ENCODE data around the gene MAP2.

The MAP2 gene

DNA sequence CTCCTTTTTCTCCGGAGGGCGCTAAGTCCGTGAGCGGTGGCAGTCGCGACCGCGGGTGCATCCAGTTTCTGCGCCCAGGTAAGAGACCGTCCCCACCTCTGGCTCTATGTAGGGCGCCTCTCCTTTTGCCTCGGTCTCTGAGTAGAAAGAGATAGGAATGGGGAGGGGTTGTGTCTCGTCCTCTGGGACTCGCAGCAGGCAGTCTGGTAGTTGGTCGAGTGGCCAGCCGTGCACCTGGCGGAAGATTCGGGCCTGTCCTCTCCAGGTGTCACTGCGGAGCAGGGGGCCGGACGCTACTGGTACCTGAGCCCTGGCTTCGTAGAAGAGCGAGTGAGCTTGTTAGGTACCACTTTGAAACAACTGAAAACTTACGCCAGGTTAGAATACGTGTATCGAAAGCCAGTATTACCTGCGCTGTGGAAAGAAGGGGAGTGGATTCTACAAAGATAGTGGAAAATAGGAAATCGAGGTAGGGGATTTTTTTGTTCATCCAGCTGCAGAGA is 403 bp downstream of the MAP2 start:
- peak in 1 of 4 experiments; percentile 2 for DNase-seq

DNA sequence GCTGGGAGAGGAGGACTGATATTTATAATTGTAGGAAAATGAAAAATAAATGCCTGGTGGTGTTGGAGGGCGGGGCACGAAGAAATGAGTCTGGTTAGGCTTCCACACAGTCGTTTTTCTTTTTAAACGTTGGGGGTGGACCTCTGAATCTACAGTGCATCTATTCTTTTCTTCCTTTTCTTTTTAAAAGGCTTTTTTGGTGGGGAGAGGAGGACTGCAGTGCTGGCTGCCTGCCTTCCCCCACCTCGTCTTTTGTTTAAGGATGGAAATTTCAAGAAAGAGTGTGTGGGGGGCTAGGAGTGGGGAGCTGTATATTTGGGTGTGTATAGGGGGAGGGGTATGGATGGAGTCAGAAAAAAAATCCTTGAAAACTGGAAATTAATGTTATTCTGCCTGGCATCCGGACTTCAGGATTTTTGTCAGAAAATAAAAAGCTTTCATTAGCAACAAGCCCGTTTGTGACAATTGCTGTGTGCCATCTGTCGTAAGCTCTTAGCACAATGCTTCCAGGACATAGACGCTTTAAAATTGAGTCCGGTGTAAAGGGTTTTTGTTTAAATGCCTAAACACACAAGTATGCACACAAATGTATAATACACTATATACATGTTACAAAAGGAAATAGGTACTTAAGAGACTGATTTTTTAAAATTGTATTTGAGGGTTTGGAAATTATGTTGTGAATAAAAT is 1.1 kb downstream of the MAP2 start:
- no peak for DNase-seq

DNA sequence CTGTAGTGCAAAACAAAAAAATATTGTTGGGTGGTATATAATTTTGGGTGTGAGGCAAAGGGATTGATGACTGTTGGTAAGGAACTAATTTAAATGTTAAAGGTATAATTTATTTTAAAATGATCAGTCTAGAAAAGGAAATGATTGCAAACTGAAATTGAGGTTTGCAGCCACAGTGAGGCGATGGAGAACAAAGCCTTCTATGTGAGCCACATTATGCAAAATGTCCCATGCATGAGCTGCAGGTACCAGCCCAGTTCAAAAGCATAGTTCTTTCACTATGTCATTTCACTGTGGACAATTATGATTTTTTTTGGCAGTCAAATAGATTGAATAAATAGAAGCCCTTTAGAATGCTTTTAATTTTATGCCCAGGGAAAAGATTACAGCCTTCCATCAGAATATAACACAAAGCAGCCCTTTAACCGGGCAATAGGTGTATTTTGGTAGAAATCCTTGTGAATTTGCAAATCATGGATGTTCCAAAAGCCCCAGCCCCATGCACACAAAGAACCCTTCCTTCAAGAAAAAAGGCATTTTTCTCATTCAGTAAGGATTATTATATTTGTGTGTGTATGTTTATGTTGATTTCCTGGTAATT is 1.7 kb downstream of the MAP2 start:
- DNase-seq, result peak; percentile 23 to 44 (median 40)

- no peak for DNase-seq
These were observed 2.6 kb downstream of the MAP2 start for GRCh38 chr2:209426432-209426831.

GRCh38 chr2:209431701-209432100 is 7.9 kb downstream of the MAP2 start:
- DNase-seq, result no peak

DNA sequence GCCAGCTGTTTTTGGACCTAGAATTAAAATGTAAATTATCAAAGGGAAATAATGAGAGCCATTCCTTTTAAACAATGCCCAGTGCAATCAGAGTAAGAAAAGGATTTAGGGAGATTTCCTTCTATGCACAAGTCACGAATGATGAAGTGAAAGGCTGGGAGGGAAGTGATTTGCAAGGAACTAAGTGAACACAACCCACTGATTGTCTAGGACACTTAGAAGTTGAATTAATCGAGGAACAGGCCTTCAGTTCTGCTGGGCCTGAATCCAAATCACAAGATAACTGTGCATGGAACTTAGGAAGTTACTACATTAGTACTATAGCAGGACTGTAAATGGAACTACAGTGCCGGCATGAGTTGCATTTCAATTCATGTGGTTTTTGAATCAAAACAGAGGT is 17.7 kb downstream of the MAP2 start:
- peak; percentile 21 to 53 (median 42) for DNase-seq

GRCh38 chr2:209442939-209443338 is 19.1 kb downstream of the MAP2 start:
- no peak for DNase-seq

- no peak for DNase-seq
These were observed 21.6 kb downstream of the MAP2 start for GRCh38 chr2:209445485-209445884.

DNA sequence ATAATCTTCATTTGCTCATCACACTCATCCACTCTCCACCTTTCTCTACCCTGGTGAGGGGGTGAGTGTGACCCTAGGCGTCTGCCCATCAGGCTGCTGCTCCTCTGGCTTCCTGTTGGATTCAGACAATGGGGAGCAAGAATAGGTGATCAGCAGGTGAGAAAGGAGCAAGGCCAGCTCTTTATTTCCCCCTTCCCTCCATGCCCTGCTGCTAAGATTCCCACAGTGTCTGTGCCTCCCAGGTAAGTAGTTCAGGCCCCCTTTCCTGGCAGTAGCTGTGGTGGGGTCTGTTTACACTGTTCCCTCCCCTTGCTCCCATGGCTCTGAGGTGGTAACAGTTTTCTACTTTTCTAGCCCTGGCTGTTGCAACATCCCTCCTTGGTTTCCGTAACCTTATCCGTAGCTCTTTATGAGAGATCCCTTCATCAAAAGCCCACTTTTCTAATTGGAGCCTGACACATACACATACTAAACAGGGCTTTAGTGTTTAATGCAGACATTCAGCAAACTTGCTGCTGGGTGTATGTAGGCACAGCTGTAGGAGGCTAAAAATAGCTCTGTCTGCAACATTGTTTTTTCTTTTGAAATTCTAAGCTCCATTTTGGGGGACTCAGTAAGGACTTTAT is 27.5 kb downstream of the MAP2 start:
- DNase-seq, result no peak

DNA sequence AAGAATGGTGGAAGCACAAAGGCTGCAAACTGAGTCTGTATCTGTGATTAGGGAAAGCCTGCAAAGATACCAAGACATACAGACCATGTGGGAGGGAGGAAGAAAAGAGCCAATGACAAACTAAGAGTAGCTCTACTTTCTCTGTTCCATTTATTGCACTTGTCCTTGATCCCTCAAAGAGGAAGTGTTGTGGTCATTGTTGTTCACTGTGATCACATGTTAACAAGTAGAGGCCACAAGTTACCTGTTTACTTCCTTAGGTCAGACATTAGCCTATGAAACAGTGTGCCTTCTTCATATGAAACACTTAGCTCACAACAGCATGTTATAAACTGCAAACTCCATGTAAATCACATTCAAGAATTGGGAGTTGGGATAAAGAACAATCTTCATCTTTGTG is 32.6 kb downstream of the MAP2 start:
- DNase-seq, result peak in 2 of 4 experiments; percentile 3 to 10

DNA sequence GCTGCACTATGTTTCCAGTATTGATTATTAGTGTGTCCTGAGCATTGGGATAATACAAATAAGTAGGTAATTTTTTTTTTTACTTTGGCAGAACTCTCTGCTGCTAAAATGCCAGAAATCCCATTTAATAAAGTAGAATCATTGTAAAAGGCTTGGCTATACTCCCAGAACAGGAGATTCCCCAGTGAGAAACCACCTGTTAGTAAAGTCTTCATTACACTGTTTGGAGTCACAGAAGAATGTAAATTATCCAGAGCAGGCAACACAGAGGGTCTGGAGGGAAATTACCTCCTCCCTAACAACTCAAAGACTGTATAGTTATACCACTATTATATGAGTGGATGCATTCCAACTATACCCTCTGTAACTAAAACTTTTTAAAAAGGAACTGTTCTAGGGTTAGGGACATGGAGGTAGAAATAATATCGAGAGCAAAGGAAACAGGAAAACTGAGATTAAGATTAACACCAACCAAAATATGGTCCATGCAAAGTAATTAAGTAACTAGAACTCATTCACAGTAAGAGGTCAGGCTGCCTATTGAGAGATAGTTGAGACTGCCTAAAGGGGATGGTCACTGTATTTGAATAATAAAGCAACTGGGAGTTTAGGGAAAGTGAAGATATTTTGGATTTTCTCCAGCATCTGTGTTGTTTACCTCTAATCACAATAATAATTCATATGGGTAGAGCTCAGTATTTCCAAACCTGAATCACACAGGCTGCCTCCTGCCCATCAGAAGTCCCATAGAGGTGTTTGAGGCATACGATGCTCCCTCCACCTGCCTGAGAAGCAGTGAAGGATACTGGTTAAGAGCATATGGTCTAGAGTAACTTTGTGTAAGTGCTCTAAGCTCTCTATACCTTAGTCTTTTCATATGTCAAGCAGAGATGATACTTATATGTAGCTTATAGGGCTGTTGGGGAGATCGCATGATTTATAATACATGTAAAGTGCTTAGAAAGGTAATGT is 34.4 kb downstream of the MAP2 start:
- no peak for DNase-seq

GRCh38 chr2:209459359-209459758 is 35.5 kb downstream of the MAP2 start:
- DNase-seq, result no peak

DNA sequence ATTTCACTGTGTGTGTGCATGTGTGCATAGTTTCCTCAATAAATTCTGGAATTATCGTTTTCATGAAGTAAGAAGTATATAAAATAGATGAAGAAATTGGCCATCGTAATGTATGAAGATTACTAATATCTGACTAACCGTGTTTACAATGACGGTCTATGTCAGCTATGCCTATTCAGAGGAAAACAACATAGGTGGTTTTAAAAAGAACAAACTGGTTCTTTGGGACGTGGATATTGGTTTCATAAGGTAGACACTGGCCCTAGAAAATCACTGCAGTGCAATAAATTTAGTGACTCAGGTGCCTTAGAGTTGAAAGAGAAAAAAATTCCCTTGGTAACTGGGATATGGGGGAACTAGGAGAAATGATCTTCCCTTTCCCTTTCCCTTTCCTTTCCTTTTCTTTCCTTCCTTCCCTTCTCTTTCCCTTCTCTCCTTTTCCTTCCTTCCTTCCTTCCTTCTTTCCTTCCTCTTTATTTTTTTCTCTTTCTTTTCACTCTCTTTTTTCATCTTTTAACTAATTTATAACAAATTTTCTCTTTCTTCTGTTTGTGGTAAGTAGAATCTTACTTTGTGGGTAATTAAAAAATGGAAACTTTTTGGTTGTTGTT is 36.4 kb downstream of the MAP2 start:
- DNase-seq, result no peak

- DNase-seq, result peak; percentile 6 to 38 (median 20)
These were observed 39.4 kb downstream of the MAP2 start for GRCh38 chr2:209463226-209463625.

DNA sequence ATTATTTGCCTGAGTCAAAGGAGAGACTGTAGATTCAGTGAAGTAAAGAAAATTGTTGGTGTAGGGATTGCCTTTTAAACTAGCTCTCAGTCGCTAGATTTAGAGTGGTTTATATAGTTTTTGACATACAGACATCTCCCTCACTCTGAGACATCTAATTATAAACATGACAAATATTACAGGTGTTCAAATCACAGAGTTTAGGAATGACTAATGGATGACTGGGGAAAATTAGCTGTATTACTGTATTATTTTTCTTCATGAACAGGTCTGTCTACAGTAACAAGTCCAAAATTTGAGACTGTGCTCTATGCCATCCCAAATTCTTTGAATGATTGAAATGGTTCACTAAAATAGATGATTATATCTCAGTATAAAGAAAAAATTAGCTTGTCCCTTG is 40.0 kb downstream of the MAP2 start:
- no peak for DNase-seq

DNA sequence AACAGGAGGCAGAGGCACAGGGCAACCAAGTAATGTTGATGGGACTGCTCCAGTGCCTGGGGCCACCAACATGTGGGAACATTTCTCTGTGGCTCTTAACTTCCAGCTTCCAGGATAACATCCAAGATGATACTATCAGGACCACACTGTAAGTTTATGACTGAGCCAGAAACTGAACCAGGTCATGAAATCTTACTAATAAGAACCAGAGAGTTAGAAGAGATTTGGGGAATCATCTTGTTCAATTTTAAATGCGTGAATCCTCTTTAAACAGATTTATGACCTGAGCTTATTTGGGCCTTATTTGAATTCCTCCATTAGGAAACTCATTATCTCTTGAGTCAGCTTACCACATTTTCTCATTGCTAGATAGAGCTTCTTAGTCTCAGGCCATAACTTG is 45.0 kb downstream of the MAP2 start:
- DNase-seq, result no peak

DNA sequence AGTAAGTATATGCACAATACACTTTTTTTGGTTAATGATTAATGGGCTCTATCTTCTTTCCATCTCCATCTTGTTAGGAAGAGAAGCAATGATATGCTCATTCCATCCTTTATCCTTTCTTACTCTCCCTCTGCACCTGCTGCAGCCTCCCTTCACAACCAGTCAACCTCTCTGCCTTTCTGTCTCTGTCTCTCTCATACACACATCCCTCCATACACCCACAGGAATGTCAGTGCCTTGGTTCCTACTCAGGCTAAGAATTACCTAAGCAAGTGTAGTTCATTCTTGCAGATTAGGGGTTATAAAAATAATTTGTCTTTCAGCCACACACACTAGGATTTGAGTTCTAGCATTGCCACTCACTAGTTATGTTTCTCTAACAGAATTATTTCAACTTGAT is 45.6 kb downstream of the MAP2 start:
- no peak for DNase-seq

GRCh38 chr2:209470466-209470865 is 46.6 kb downstream of the MAP2 start:
- DNase-seq, result no peak

- DNase-seq, result peak in 2 of 4 experiments; percentile 1 to 11
These were observed 47.2 kb downstream of the MAP2 start for GRCh38 chr2:209471037-209471436.

GRCh38 chr2:209472112-209472832 is 48.4 kb downstream of the MAP2 start:
- peak in 2 of 4 experiments; percentile 24 to 33 for DNase-seq

DNA sequence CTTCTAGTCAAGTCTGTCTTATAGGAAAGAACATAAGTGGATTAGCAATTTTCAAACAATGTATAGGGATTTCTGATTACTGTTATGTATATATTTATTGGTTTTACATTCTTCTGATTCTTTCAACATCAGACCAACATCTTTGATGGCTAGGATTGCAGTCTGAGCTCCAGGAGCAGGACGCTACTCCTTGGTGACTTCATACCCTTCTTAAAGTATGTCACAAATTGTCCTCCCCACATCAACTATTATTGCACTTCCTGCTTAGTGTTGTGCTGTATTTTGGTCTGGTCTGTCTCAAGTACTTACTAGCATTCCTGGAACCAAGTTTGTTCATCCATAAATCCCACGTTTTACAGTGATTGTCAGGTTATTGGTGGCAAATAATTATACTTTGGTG is 49.0 kb downstream of the MAP2 start:
- peak in 2 of 4 experiments; percentile 31 to 35 for DNase-seq
